Measurements from ENCODE around the gene NNT. TPM values are rescaled to one million over a fixed set of nuclear protein-coding genes. Genes with fewer than 3 reads are reported as not detected.

NNT gene
- total and polyA plus RNA-seq, 10 donors: 9.7 to 70.9 (median 52.9) TPM

DNA sequence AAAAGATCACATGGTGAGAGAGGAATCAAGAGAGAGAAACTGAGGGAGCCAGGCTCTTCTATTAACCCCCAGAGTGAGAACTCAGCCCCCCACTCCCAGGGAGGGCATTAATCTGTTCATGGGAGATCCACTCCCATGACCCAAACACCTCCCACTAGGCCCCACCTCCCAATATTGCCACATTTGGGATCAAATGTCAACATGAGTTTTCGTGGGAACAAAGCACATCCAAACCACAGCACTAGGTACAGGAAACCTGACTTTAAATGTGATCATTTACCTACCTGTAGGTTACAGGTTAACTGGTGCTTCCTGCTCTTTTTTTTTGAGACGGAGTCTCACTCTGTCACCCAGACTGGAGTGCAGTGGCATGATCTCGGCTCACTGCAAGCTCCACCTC, 16.9 kb downstream of the NNT start:
- DNase-seq: no peak
- Histone ChIP-seq H3K36me3 (peaks cover 0 to 81% (median 18%) of the 10 kb centered on the region in 6 donors), H3K4me3 (no peak overlapping the region), H3K27me3 (replicated peaks in 1 of 7) (no peaks in the 10 kb centered on the region), H3K9me3 (no peaks in the 10 kb centered on the region), H3K4me1 (peaks cover 0 to 6% (median 0%) of the 10 kb centered on the region in 6 donors), H3K27ac (no peak overlapping the region)
- intact Hi-C loops (cut with DNase I; ENCODE audit: low total_unique reads): no loop called here
- 74 to 100% (median 89%) methylated on average over 3 of the region's 3 CpGs for WGBS, 5 donors
- no peak for TF ChIP-seq CTCF (IDR thresholded peaks at IDR 0.05 in 8 of 11, conservative IDR thresholded peaks at IDR 0.05 in 3 of 11)
- no peak for TF ChIP-seq POLR2AphosphoS5 (IDR thresholded peaks at IDR 0.05)
- no peak for TF ChIP-seq POLR2A (IDR thresholded peaks at IDR 0.05)

GRCh38 chr5:43620944-43621505, 18.0 kb downstream of the NNT start:
- 96 to 98% (median 98%) methylated on average over 4 of the region's 4 CpGs for WGBS, 5 donors
- H3K27ac ChIP-seq: no peak overlapping the region

DNA sequence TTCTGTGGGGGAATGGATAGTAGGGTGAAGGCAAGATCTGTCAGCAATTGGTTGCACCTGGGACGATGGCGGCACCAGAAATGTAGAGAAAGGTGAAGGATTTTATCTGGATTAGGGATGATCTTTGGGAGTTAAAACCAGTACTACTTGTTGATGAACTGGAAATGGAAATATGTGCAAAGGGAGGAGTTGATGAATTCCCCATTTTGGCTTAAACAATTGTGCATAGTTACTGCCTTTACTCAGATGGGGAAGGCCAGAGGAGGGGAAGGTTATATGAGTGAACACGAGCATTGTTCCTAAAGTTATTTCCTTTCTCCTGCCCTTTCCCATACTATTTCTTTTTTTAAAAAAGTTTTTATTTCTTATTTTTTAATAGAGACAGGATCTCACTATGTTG, 19.1 kb downstream of the NNT start:
- no peaks in the 10 kb centered on the region for H3K27me3 ChIP-seq (replicated peaks in 1 of 7)
- peaks cover 0 to 6% (median 0%) of the 10 kb centered on the region in 6 donors for H3K4me1 ChIP-seq
- H3K27ac ChIP-seq: no peak overlapping the region
- no peak for DNase-seq
- intact Hi-C loops (cut with DNase I; ENCODE audit: low total_unique reads): no loop called here
- 94 to 98% (median 94%) methylated on average over 3 of the region's 3 CpGs for WGBS, 5 donors
- peaks cover 0 to 67% (median 13%) of the 10 kb centered on the region in 6 donors for H3K36me3 ChIP-seq
- H3K9me3 ChIP-seq: no peaks in the 10 kb centered on the region
- TF ChIP-seq CTCF (IDR thresholded peaks at IDR 0.05 in 8 of 11, conservative IDR thresholded peaks at IDR 0.05 in 3 of 11): no peak
- no peak for TF ChIP-seq POLR2AphosphoS5 (IDR thresholded peaks at IDR 0.05)
- TF ChIP-seq POLR2A (IDR thresholded peaks at IDR 0.05): no peak
- no peak overlapping the region for H3K4me3 ChIP-seq

More at GRCh38 chr5:43620944-43621505, 18.0 kb downstream of the NNT start:
- TF ChIP-seq POLR2AphosphoS5 (IDR thresholded peaks at IDR 0.05) (no peak), POLR2A (IDR thresholded peaks at IDR 0.05) (no peak), CTCF (IDR thresholded peaks at IDR 0.05 in 8 of 11, conservative IDR thresholded peaks at IDR 0.05 in 3 of 11) (no peak)
- peaks cover 0 to 76% (median 14%) of the 10 kb centered on the region in 6 donors for H3K36me3 ChIP-seq
- no peak for DNase-seq
- intact Hi-C loops (cut with DNase I; ENCODE audit: low total_unique reads): no loop called here
- H3K9me3 ChIP-seq: no peaks in the 10 kb centered on the region
- no peaks in the 10 kb centered on the region for H3K27me3 ChIP-seq (replicated peaks in 1 of 7)
- H3K4me1 ChIP-seq: peaks cover 0 to 6% (median 0%) of the 10 kb centered on the region in 6 donors
- H3K4me3 ChIP-seq: no peak overlapping the region

DNA sequence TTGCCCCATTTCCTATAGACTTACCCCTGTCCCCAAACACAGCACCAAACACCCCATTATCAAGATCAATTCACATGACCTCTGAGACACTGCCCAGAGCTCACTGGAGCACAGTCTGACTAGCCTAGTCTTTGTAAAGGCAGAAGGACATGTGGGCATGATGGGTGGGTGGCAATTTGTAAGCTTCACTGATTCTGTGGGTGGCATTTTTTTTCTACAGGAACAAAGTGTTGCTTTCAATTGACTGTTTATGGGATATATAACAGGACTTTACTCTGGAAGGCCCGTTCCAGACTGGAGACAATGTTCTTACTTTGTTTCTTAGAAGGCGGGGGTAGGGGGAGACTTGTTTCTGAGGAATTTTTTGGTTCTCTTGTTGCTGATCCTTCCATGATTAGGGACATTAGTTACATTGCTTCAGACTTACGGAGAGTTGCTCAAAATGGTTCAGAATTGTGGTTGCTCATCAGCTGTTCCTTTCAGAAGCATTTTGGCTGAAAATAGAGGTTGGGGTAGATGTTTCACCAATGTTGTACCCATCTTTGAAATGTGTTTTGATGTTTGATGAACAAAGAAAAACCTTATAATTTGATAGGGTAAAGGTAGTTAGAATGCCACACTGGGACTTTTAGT, 20.2 kb downstream of the NNT start:
- peaks cover 0 to 63% (median 12%) of the 10 kb centered on the region in 6 donors for H3K36me3 ChIP-seq
- no peak for TF ChIP-seq POLR2AphosphoS5 (IDR thresholded peaks at IDR 0.05)
- DNase-seq: no peak
- no peak overlapping the region for H3K4me3 ChIP-seq
- H3K9me3 ChIP-seq: no peaks in the 10 kb centered on the region
- intact Hi-C loops (cut with DNase I; ENCODE audit: low total_unique reads): no loop called here
- WGBS, 5 donors: 81 to 94% (median 91%) methylated on average over 3 of the region's 3 CpGs
- peaks cover 0 to 6% (median 0%) of the 10 kb centered on the region in 6 donors for H3K4me1 ChIP-seq
- H3K27me3 ChIP-seq (replicated peaks in 1 of 7): no peaks in the 10 kb centered on the region
- H3K27ac ChIP-seq: no peak overlapping the region

Data from spleen (tissue), 11 donors.